Measurements from ENCODE around the gene BCAR3. TPM values are rescaled to one million over a fixed set of nuclear protein-coding genes. Genes with fewer than 3 reads are reported as not detected.

BCAR3 gene
- total and polyA plus RNA-seq, 2 of the 4 experiments (the other 2 are of a cell fraction), result 41.4 to 46.4 TPM

DNA sequence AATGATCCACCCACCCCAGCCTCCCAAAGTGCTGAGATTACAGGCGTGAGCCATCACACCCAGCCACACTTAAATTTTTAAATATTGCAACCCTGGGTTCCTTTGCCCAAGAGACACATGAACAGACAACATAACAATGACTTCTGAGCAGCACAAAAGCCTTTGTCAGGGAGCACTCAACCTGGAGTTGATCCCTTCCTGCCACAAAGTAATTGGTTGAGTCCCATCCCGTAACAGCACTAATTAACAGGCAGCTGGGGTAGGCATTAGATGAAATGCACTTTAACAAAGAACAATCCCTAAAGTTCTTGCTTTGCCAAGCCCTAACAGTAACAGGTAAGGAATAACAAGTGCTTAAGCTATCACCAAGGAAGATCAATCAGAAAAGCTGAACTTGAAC lies 5.9 kb upstream of the BCAR3 start:
- Histone ChIP-seq H2BK15ac (ENCODE audit: low read depth, low read length) (no peak overlapping the region), H2AK9ac (replicated peaks; ENCODE audit: low read depth, low read length, poor library complexity) (no peak overlapping the region), H3K4ac (ENCODE audit: low read depth, low read length) (no peak overlapping the region), H3K4me3 (ENCODE audit: insufficient read depth, low read depth, low read length) (no peak overlapping the region), H4K5ac (ENCODE audit: low read depth, low read length) (no peak overlapping the region), H4K91ac (ENCODE audit: insufficient read depth, low read depth, low read length) (no peak overlapping the region), H2BK5ac (ENCODE audit: low read depth, low read length, poor library complexity, severe bottlenecking) (no peak overlapping the region), H3K9me1 (ENCODE audit: insufficient read depth, low read length) (peaks cover 13% of the 10 kb centered on the region), H3K4me1 (ENCODE audit: control insufficient read depth, insufficient read depth, low read length) (peaks cover 10% of the 10 kb centered on the region), H2BK120ac (ENCODE audit: low read depth, low read length) (no peak overlapping the region), H3K4me2 (ENCODE audit: low read depth, low read length) (no peak overlapping the region), H2BK20ac (ENCODE audit: low read depth, low read length) (no peak overlapping the region), H4K20me1 (ENCODE audit: insufficient read depth, low read length) (no peaks in the 10 kb centered on the region), H3K56ac (ENCODE audit: extremely low read depth, insufficient read depth, low read length) (no peak overlapping the region), H4K8ac (ENCODE audit: low read depth in 2 of 2, low read length in 2 of 2) (no peak overlapping the region), H3K36me3 (ENCODE audit: control insufficient read depth, insufficient read depth, low read length) (no peaks in the 10 kb centered on the region), H3K27me3 (ENCODE audit: control insufficient read depth, insufficient read depth, low read length) (no peaks in the 10 kb centered on the region), H3K14ac (replicated peaks; ENCODE audit: low read depth, low read length) (no peak overlapping the region), H3K9ac (ENCODE audit: low read depth, low read length) (no peak overlapping the region), H3K9me3 (ENCODE audit: control insufficient read depth, insufficient read depth, low read length) (no peaks in the 10 kb centered on the region), H3K23ac (ENCODE audit: low read depth, low read length) (no peak overlapping the region), H3K18ac (ENCODE audit: low read depth, low read length) (no peak overlapping the region), H3K79me1 (ENCODE audit: low read depth in 1 of 2, low read length in 2 of 2) (peaks cover 0 to 17% of the 10 kb centered on the region in 2 experiments; a peak in 2 of 4 replicates), H2AFZ (replicated peaks; ENCODE audit: low read length, poor library complexity) (no peak overlapping the region), H2AK5ac (ENCODE audit: low read depth, low read length) (peak overlapping the region; percentile 33; the same call in 1 of the 2 replicates), H3K27ac (ENCODE audit: insufficient read depth, low read length) (no peak overlapping the region)
- DNase-seq (no peak), ATAC-seq (ENCODE audit: low read depth) (no peak)
- no CpG with 5 or more reads among the region's 2 CpGs for WGBS, 2 experiments (ENCODE audit: extremely low coverage in 2 of 2, insufficient read length in 1 of 2)
- dilution Hi-C loops (cut with HindIII; ENCODE audit: low sequenced_read_pairs, unreplicated experiment), result no loop called here
- ChIA-PET POLR2A (ENCODE audit: unreplicated experiment) (no interaction called here), CTCF (interaction anchor here (0.9 kb wide), 1 partner anchor 9 kb away, joined by 3 read pairs; no protein-coding TSS in a partner anchor)
- in situ Hi-C loops (cut with MboI; ENCODE audit: low sequenced_read_pairs), result no loop called here
- intact Hi-C loops (cut with micrococcal nuclease), result no loop called here
- no peak for TF ChIP-seq RFX5 (IDR thresholded peaks at IDR 0.05; ENCODE audit: low read depth, low read length)
- TF ChIP-seq, protein P1, sequence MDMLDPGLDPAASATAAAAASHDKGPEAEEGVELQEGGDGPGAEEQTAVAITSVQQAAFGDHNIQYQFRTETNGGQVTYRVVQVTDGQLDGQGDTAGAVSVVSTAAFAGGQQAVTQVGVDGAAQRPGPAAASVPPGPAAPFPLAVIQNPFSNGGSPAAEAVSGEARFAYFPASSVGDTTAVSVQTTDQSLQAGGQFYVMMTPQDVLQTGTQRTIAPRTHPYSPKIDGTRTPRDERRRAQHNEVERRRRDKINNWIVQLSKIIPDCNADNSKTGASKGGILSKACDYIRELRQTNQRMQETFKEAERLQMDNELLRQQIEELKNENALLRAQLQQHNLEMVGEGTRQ (IDR thresholded peaks at IDR 0.05; ENCODE audit: low read depth, low read length), result no peak
- TF ChIP-seq MAZ (IDR thresholded peaks at IDR 0.05; ENCODE audit: borderline replicate concordance, low read depth, low read length), result no peak
- TF ChIP-seq FOS (IDR thresholded peaks at IDR 0.05; ENCODE audit: low read depth, low read length), result no peak
- no peak for TF ChIP-seq MXI1 (IDR thresholded peaks at IDR 0.05; ENCODE audit: borderline replicate concordance, low read depth, low read length)
- no peak for TF ChIP-seq NFE2L2 (IDR thresholded peaks at IDR 0.05; ENCODE audit: low read depth, low read length)
- TF ChIP-seq, protein P2, sequence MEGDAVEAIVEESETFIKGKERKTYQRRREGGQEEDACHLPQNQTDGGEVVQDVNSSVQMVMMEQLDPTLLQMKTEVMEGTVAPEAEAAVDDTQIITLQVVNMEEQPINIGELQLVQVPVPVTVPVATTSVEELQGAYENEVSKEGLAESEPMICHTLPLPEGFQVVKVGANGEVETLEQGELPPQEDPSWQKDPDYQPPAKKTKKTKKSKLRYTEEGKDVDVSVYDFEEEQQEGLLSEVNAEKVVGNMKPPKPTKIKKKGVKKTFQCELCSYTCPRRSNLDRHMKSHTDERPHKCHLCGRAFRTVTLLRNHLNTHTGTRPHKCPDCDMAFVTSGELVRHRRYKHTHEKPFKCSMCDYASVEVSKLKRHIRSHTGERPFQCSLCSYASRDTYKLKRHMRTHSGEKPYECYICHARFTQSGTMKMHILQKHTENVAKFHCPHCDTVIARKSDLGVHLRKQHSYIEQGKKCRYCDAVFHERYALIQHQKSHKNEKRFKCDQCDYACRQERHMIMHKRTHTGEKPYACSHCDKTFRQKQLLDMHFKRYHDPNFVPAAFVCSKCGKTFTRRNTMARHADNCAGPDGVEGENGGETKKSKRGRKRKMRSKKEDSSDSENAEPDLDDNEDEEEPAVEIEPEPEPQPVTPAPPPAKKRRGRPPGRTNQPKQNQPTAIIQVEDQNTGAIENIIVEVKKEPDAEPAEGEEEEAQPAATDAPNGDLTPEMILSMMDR (conservative IDR thresholded peaks at IDR 0.05; ENCODE audit: low read depth, low read length), result no peak
- no peak for TF ChIP-seq BHLHE40 (IDR thresholded peaks at IDR 0.05; ENCODE audit: low read depth, low read length)
- TF ChIP-seq SMC3 (IDR thresholded peaks at IDR 0.05; ENCODE audit: low read depth, low read length), result no peak
- no peak for TF ChIP-seq RAD21 (IDR thresholded peaks at IDR 0.05; ENCODE audit: low read length)
- no peak for TF ChIP-seq MAFK (IDR thresholded peaks at IDR 0.05; ENCODE audit: low read depth, low read length)
- no peak for TF ChIP-seq POLR2A (IDR thresholded peaks at IDR 0.05; ENCODE audit: low read depth, low read length)
- BruUV-seq (replicated peaks), result no TSS peak

Data from IMR-90 (cell line).